HG02678 (cell line): Measurements from ENCODE around the gene ANKRD27.
A peak's percentile ranks its signal among the peaks of the same experiment; 100 is the strongest.

Experiments
- ATAC-seq: cut with Tn5 transposase; IDR thresholded peaks from one replicate; pipeline ENCODE4 v1.9.1; 2021; ENCODE audit warnings: mild to moderate bottlenecking, moderate library complexity; ENCODE audit not compliant: unreplicated experiment

The ANKRD27 gene

DNA sequence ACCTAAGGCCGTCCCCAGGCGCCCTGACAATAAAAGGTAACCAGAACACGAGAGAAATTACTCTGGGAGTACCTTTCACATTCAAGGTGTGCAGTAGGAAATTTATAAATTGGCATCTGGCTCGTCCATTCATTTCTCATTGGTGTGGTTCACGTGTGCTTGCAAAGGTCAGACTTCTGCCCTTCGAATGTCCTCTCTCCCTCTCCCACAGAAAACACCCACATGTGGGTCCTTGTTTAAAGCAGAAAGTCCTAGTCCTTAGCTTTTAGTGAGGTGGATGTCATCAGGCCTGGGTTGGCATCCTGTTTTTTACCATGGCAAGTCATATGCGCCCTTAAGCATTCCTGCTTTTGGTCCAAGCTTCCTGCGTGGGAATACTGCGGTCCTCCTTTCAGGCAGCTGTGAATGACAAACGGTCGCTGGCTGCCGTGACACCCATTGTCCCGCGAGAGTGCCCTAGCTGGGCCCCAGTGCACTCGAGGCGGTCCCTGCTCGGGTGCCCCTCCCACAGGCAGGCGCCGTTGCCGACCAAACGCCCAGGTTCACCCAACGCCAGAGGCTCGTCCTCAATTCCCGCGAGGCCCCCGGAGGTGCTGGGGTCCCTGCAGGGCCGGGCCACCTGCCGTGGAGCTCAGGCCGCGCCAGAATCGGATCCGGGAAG lies 16.4 kb upstream of the ANKRD27 start, which contains the start of gene NUDT19:
TSS of gene NUDT19 (plus strand) at position 531 of the 661 bp plus-strand sequence. CDS start 140 bp downstream, outside the sequence.
- ATAC-seq: peak; percentile 89

DNA sequence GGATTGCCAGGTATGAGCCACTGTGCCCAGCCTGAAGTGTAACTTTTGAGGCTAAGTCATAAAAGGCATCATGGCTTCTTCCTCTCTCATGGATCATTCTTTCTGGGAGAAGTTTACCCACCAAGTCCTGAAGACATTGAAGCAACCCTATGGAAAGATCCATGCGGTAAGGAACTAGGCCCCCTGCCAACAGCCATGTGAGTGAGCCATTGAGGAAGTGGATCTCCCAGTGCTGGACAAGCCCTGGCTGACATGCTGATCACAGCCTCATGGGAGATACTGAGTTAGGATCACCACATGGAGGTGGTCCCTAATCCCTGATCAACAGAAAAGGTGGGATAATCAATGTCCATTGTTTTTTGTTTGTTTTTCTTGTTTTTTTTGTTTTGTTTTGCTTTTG lies 13.3 kb upstream of the ANKRD27 start:
- ATAC-seq: no peak

DNA sequence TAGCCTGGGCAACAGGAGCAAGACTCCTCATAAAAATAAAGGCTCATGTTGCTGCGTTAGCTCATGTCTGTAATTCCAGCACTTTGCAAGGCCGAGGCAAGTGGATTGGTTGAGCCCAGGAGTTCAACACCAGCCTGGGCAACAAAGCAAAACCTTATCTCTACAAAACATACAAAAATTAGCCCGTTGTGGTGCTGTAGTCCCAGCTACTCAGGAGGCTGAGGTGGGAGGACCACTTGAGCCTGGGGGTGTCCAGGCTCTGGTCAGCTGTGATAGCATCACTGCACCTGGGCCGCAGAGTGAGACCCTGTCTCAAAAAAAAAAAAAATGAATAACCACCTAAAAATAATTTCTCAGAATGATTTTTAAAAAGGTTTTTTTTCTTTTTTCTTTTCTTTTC lies 12.7 kb upstream of the ANKRD27 start:
- no peak for ATAC-seq

DNA sequence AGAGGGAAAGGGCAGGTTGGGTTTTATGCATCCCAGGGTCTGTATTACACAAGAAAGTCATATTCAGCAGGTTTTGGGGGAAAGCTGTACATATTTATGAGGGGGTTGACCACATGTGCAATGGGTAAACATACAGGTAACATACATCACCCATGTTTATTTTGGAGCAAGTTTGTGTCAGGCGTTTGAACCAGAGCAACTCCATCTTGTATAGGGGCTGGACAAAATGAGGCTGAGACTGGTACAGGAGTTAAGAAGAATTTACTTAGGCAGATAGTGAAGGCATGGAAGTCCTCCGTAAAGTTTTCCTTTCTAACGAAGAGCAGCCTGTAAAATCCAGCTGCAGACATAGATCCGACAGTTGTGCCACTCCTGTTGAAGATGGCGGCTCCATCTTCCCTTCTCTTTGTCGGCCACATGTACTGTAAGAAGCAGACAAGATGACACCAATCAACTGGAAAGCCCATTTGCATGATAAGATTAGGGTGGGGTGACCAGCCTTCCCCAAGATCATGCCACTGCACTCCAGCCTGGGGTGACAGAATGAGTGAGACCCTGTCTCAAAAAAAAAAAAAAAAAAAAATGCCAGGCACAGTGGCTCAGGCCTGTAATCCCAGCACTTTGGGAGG lies 12.0 kb upstream of the ANKRD27 start:
- no peak for ATAC-seq

DNA sequence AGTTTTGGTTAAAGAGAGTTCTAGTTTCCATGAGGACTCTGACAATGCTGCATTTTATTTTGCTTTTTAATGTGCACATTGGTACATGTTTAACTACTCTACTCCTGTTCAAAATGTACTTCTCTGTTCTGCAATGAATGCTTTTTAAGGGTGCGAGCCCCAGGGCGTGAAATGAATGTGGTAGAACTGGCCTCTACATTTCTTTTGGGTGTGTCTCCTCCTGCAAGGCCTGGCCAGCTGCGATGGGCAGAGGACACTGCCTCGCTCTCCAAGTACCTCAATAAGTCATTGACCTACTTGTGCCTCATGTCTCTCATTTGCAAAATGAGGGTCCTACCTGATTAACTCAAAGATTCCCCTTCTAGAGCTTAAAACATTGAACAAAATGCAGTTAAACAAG lies 7.3 kb upstream of the ANKRD27 start:
- ATAC-seq: no peak

DNA sequence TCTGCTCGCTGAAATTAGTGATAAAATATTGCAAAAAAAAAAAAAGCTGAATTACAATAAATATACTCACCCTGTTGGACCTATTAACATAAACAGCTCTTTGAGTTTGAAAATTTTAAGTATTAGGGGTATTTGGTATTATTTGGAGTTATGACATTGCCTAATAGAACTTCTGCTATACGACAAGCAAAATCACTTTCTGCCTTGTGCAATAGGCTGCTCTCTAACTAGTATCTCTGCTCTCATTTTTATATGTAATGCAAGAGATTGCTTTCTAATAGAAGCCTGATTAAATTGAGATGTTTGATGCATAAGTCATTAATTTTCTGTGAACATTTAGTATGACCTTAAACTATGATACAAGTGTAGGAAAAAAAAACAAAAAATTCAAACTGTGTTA lies 6.0 kb upstream of the ANKRD27 start:
- no peak for ATAC-seq

DNA sequence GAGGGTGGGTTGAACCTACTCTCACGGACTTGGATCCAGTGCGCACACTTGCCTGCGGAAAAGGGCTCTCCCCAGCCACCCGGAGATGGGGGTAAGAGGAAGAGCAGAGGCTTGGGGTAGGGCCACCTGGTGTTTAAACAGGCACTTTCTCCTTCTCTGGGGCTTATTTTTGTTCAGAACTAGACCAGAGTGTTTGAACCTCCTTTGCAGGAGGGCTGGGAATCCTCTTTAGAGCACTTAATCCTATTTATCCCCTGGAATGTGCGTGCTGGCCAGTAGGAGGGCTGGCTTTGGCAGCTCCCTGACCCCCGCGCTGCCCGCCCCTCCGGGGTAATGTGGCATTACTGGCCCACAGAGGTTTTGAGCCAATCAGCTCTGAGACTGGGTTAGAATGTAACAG lies 2.7 kb upstream of the ANKRD27 start:
- no peak for ATAC-seq

DNA sequence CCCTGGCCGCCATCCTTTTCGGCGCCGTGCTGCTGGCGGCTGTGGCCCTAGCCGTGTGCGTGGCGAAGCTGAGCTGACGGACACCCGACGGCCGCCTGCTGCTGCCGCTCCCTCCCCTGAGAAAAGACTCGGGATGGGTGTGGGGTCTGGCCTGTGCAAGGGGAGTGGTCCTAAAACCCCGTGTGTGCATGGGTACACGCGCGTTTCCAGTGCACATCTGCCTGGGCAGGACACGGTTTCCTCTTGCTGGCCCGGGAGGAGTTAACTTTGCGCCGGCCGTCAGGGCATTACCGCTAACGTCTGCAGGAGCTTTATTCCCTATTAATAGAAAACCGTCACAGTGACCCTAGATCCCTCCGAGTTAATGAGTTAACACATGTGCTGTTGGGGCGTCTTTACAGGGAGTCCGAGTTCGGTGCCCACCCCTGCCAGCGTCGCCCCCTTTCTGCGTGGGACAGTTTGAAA lies 1.9 kb upstream of the ANKRD27 start:
- ATAC-seq: no peak

DNA sequence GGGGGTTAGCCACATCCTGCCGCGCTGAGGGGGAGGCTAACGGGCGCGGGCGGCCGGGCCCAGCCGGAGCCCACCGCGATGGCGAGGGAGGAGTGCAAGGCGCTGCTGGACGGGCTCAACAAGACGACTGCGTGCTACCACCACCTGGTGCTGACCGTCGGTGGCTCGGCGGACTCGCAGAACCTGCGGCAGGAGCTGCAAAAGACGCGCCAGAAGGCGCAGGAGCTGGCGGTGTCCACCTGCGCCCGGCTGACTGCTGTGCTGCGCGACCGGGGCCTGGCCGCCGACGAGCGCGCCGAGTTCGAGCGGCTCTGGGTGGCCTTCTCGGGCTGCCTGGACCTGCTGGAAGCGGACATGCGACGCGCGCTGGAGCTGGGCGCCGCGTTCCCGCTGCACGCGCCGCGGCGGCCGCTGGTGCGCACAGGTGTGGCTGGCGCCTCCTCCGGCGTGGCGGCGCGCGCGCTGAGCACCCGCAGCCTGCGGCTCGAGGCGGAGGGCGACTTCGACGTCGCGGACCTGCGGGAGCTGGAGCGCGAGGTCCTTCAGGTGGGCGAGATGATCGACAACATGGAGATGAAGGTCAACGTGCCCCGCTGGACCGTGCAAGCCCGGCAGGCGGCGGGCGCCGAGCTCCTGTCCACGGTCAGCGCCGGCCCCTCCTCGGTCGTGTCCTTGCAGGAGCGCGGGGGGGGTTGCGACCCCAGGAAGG lies 1.4 kb upstream of the ANKRD27 start:
- ATAC-seq: no peak

DNA sequence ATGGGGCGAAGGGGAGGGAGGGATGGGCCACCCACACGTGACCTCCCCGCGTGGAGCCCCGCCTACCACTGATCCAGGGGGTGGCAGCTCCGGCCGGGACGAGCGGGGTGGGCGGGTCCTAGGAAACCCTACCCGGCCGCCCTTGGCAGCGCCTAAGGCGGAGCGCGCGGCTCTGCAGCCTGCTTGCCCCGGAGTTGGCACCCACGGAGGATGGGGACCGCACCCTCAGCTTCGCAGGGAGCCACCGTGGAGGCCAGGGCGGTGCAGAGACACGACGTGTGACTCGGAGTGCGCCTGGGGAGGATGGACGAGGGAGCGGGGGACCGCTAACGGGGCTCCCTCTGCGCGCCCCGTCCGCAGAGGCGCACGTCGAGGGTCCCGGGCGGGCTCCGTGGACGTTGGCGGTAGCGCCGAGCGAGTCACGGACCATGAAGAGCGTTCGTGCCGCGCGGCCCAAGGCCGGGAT lies 773 bp upstream of the ANKRD27 start, which contains the start of gene RGS9BP:
TSS of gene RGS9BP (plus strand) at position 129 of the 466 bp plus-strand sequence. CDS start 416 bp downstream, outside the sequence.
- ATAC-seq: no peak

DNA sequence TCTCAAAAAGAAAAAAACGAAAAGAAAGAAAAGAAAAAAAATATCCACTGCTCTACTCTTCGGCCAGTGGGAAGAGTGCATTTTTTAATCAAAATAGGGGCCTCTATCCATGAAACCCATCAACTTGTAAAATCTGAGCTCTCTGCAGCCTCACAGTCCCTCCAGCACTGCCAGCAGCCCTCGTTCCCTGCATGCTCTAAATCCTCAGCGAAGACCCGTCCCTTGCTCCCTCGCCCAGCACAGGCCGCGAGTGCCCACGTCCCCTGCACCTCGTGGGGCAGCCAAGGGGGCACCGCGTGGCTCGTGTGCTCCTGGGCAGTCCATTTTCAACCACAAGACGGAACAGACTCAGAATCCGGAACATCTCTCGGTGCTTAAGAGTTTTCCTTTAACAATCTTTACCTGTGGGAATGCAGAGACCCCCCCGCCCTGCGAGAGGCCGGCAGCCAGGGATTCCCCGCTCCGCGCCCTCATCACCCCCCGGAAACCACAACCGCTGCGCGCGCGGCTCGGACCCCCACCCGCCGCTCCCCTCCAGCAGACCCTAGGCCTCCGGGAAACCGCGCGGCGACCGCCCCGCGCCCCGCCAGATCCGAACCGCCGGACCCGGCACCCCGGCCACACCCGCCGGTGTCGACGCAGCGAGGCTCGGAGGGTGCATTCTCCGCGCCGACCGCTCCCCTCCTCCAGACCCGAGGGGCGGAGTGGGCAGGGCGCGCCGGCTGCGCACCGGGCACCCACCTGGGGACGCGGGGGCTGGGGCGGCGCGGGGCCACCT lies 638 bp downstream of the ANKRD27 start:
- ATAC-seq: no peak

DNA sequence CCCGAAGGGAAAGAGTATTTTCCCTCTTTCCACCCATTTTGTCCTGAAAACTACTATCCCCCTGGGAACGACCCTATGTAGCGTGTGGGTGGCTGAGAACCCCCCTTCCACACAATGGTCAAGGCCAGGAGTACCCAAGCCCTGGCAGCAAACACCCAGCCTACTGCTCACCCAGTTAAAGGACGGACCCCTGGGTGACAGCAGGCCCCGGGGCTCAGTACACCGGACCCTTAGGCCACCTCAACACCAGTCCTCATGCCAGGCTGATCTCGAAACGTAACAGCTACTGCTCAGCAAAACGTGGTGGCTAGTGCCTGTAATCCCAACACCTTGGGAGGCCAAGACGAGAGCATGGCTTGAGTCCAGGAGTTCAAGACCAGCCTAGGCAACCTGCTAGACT lies 1.4 kb downstream of the ANKRD27 start:
- ATAC-seq: no peak

DNA sequence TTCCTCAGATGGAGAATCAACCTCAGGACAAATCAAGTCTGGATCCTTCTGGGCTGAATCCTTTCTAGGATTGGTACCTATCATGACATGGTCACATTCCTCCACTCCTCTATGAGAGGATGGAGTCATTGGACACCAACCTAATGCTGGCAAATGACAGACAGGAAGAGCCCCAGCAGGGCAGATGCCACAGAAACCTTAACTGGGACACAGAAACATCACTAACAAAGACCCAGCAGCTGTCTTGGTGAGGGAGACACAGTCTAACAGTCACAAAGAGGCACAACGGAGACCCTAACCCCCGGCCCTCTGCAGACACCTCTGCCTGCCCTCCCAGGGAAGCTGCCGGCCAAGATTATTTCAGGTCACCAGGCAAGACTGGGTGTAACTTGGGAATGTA lies 2.1 kb downstream of the ANKRD27 start:
- no peak for ATAC-seq

DNA sequence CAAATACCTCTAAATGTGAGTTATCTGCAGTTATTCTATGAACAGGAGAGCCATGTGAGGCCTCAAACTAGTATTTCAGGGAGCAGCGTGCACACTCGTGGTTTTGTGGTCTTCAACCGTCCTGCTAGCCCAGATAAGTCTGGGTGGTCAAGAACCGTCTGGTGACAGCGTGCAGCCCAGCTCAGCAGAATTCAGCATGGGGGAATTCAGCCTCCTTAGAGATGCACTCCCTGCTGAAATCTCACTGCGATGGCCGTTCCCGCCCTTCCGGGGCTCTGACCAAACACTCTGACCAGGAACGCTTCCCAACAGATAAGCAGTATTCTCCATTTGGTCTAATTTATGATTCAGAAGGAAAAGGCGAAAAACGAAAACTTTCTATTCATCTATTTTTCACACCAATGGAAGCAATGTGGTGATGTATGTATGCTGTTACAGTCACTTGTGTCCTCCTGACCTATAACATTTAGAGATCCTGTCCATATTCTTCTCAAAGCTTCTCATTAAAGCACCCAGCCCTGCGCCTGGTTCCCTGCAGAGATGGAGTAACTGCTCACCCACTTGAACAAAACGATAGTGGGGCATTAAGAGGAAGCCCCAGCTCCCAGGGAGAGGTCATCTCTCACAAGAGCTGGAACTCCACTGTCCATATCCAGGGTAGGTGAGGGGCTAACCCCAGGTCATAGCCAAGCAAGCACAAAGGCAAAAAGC lies 2.9 kb downstream of the ANKRD27 start:
- ATAC-seq: no peak

DNA sequence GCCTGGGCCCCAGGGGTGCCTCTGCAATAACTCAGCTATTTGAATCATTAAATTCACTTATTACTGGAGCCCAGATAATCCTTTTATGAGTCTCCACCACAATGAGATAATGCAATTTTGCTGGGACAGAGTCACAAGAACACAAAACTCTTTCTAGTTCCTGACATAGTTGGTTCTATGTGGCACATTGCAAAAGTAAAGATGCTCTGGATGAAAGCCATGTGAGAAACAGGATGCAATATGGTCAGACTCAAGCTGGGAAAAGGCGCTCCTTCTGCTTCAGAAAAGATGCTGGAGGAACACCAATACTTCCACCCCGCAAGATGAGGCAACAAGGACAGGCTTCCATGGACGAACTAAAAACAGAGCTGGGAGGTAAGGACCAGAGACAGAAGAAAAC lies 5.7 kb downstream of the ANKRD27 start:
- no peak for ATAC-seq

DNA sequence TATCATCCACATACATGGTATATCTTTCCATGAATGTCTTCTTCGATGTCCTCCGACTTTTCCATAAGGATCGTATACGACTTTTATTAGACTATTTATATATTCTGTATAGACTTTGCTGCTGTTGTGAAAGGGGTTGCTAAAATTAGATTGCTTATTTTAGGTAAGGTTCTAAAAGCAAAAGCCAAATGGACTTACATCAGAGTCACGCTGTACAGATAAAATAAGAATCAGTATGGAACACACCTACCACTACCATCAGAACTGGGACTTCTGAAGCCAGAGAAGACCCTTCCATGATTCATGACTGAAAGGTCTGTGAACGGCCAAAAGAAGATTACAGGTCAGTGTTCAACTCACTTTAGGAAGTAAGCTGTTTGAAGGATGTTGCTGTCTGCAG lies 8.9 kb downstream of the ANKRD27 start:
- no peak for ATAC-seq

DNA sequence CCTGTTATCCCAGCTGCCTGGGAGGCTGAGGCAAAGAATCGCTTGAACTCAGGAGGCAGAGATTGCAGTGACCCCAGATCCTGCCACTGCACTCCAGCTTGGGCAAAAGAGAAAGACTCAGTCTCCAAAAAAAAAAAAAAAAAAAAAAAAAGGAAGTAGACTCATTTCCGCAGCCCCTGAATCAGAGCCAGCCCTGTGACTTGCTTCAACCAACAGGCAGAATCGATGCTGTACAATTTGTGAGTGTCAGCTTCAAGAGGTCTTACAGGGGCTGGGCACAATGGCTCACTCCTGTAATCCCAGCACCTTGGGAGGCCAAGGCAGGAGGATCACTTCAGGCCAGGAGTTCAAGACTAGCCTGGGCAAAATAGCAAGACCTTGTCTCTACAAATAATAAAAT lies 12.8 kb downstream of the ANKRD27 start:
- no peak for ATAC-seq

DNA sequence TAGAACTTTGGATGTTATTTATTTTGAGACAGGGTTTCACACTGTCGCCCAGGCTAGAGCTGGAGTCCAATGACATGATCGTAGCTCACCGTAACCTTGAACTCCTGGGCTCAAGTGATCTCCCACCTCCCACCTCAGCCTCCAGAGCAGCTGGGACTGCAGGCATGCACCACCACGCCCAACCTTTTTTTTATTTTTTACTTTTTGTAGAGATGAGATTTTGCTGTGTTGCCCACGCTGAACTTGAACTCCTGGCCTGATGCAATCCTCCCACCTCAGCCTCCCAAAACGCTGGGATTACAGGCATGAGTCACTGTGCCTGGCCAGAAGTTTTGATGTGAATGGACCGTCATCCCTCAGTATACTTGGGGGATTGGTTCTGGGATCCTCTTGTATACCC lies 13.7 kb downstream of the ANKRD27 start:
- ATAC-seq: no peak

DNA sequence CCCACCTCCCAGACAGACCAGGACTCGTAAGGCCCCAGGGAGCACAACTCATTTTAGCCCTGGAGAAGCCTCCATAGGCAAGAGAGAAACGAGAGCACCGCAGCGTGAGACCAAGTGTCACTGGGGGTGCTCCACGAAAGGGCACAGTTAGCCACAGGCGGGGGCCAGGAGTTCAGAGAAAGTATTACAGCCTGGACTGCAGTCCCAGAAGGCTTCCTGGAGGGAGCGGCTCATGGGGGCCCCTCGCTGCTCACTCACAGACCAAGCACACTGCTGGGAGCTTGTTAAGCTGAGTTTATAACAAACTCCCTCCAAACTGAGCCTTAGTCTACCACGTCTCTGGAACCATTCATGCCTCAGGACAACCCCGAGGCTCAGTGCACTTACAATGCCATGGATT lies 16.5 kb downstream of the ANKRD27 start:
- no peak for ATAC-seq

DNA sequence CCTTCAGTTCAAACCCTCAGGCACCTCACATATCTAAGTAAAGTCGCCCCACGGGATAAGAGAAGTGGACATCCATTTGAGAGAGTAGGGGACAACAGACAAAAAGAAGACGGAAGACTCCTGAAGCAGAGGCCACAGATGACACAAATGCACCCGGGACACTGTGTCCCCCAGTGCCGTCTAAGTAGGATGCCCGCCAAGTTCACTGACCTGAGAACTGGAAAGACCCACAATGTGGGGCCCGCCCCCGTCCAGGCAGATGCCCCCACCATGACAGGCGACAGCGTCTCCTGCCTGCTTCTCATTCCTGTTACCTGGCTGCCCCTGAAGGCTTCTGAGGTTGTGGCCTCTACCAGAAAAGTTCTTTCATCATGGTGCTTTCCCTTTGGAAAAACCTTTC lies 16.9 kb downstream of the ANKRD27 start:
- no peak for ATAC-seq
